NCI-H2196 treated with DMSO at 0.1 percent for 48 hours (cell line): ENCODE data around the gene UBE4B.

Source experiments
- DNase-seq: peaks from one replicate; lab custom pipeline; 2025; ENCODE audit not compliant: unreplicated experiment; lab: John Stamatoyannopoulos, UW

The UBE4B gene

GRCh38 chr1:10108948-10109708, 76.4 kb downstream of the UBE4B start:
- DNase-seq, result no peak

DNA sequence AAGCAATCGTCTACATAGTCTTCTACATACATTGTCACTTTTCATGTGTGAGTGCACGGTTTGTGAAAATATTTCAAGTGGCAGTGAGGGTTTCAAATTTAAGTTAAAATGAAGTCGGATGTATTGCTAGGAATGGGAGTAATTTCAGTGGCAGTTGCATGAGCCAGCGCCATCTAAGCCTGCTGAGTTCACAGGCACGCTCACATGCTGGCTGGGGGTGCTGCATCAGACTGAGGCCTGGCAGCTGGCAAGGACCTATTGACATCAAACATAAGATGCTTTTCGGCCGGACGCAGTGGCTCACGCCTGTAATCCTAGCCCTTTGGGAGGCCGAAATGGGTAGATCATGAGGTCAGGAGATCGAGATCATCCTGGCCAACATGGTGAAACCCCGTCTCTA, 80.7 kb downstream of the UBE4B start:
- no peak for DNase-seq

DNA sequence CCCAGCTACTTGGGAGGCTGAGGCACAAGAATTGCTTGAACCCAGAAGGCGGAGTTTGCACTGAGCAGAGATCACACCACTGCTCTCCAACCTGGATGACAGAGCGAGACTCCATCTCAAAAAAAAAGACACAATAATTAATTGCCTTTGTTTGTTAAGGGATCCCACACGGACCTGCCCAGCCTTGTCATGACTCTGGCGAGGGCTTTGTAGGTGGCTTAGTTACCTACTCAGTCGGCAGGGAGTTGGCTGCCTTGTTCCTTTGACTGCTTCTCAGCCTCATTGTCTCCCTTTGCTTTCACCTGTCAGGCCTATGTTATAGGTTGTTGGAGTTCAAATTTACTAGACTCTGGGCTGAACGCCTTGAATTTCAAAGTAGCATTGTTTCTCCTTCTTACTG, 82.0 kb downstream of the UBE4B start:
- no peak for DNase-seq

DNA sequence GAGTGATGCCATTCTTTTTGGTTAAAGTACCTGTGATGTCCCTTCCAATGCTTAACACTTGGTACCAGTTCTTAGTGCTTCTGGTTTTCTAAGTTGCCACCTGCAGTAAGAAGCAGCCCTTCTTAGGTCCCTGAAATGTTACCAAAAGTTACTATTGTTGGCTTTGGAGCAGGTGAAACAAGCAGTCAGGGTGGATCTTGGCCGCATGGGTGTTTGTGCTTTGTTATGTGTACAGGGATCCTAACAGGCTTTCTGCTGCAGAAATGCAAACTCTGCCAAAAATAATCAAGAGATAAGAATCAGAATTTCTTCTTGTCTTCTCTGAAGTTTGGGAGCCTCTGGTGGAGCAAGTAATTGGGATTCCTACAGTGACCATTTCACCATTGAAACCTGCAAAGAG, 84.4 kb downstream of the UBE4B start:
- no peak for DNase-seq

- no peak for DNase-seq
Measured at GRCh38 chr1:10117865-10118264, 85.1 kb downstream of the UBE4B start.

- no peak for DNase-seq
Measured at GRCh38 chr1:10121688-10122087, 88.9 kb downstream of the UBE4B start.

DNA sequence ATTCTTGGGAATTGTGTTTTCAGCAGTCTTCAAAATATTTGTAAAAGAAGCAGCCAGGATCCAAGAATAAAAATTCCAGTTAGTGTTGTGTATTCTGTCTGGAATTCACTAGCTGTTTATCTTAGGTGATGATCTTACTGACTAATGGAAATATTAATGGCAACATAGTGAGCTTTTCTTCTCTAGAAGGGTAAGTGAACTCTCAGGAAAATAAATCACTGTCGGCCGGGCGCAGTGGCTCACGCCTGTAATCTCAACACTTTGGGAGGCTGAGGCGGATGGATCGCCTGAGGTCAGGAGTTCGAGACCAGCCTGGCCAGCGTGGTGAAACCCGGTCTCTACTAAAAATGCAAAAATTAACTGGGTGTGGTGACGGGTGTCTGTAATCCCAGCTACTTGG, 90.2 kb downstream of the UBE4B start:
- no peak for DNase-seq

- DNase-seq, result no peak
Measured at GRCh38 chr1:10128101-10128765, 95.5 kb downstream of the UBE4B start.

GRCh38 chr1:10132316-10132715, 99.6 kb downstream of the UBE4B start:
- no peak for DNase-seq

DNA sequence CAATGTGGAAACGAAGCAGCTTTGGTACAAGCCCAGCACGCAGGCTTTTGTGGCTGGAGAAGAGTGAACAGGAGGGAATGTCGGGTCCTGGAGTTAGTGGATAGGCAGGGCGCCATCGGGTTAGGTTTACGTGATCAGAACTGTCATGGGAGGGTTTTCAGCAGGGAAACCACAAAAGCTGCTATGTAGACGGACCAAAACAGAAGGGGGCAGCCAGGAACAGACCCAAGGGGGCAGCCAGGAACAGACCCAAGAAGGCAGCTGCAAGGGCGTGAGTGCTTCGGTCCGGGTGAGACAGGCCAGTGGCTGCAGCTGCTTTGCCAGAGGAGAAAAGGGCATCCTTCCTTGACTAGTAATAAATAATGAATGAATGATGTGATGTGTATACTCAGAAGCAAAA, 100.1 kb downstream of the UBE4B start:
- no peak for DNase-seq

GRCh38 chr1:10140981-10141380, 108.2 kb downstream of the UBE4B start:
- no peak for DNase-seq

- DNase-seq, result no peak
Measured at GRCh38 chr1:10143961-10144485, 111.3 kb downstream of the UBE4B start.

GRCh38 chr1:10146391-10146790, 113.6 kb downstream of the UBE4B start:
- DNase-seq, result no peak

GRCh38 chr1:10149231-10149630, 116.5 kb downstream of the UBE4B start:
- DNase-seq, result no peak

- DNase-seq, result no peak
Measured at GRCh38 chr1:10152709-10153284, 120.0 kb downstream of the UBE4B start.

DNA sequence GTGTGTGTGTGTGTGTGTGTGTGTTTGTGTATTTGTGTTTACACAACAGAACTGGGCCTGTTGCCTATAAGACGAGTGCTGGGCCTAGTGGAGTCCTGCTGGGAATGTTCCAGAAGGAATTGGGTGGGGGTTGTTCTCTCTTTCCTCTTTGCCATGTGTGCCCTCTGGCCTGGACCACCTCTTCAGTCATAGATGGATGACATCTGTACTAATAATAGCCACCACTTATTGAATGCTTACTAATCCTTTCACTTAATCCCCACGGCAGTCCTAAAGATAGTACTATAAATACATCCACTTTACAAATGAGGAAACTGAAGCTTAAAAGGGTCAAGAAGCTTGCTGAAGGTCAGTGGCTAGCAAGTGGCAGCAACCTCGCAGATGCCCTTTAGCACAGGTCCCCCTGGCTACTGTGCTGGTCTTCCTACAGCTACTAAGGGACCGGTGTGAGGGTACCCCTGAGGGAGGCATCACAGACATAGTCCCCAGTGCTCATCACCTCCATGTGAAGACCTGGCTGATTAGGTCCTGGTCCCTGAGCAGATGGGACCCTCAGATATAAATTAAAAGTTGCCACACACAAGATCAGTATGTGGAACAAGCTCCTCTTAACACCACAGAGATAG, 122.4 kb downstream of the UBE4B start:
- DNase-seq, result no peak

GRCh38 chr1:10160173-10160572, 127.4 kb downstream of the UBE4B start:
- DNase-seq, result no peak

GRCh38 chr1:10160907-10161490, 128.2 kb downstream of the UBE4B start:
- no peak for DNase-seq

DNA sequence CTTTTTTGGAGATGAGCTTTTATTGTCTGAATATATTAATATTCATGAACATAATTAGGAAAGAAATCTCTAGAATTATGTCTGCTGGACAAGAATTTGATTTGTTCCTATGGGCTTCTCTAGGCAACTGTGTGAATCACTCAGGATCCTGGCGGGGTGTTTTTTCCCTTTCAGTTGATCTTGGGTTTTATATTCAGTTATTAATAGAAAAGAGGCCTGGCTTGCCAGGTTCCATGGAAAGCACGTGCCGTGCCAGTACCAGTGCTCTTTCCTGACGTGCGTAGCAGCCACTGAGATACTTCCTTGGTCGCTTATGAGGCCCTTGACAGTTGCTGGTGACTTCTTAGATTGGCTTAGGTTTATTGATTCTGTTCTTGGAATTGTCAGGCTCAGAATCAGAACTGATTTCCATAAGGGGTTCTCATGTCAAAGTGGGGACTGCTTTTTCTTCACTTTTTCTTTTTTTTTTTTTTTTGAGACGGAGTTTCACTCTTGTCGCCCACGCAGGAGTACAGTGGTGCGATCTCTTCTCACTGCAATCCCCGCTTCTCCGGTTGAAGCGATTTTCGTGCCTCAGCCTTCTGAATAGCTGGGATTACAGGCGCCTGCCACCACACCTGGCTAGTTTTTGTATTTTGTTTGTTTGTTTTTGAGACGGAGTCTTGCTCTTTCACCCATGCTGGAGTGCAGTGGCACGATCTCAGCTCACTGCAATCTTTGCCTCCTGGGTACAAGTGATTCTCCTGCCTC, 129.0 kb downstream of the UBE4B start:
- no peak for DNase-seq

DNA sequence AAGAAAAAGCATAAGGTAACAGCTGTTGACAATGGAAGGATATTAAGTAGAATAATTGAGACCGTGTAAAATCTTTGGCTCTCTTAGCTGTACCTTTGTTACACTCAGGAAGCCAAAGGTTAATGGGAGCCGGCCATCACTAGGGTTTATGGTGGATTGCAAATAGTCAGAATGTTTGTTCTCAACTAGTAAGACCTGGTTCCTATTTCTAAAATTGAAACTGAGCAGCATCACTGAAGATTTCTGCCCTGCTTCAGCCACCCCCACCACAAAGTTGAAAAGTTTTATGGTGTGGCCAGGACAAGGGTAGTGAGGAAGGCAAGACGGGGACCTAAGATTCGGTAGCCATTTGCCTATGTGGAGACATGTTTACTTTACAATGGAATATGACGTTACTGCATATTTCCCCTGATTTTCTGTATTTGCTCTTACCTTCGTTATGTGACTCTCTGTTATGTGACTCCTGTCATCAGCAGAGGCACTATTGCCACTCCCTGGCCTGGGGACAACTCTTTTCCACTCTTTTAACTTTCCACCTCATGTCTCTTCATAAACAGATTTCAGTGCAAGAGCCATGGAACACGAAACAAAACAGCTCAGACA, 136.3 kb downstream of the UBE4B start:
- no peak for DNase-seq
